ENCODE measurements around the gene ILK.

Gene ILK

DNA sequence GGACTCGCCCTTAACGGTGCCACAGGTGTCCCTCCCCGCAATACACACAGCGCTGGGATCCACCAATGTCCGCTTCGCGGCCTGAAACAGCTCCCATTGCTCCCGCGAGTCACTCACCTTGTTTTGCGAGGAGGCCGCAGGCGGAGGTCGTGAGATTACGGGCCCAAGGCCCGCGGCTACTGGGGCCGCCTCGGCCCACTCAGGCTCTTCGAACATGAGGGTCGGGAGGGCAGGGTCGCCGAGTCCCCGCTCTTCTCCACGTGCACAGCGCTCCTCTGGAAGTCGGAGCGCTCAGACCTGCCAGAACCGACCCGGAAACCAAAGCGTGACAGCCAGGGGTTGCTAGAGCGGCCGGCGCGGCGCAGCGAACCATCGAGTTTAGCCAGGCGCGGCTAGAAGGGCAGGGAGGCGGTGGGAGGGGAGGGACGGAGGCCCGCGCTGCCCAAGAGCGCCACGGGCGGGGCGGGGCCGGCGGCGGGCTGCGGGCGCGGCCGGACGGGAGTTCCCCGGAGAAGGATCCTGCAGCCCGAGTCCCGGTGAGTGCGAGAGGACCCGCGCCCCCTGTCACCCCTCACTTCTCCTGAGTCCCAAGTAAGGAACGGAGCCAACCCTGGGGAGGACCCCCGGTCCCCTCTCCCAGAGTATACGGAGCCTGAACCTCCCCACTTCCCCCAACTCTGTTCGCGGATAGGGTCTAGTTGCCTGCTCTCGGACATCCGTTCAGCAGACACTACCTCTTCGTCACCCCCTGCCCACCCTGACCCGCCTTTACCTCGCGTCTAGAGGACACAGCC is at the start of gene ILK, which contains the start of gene RRP8:
TSS of gene ILK (plus strand) at position 488 of the 794 bp plus-strand sequence. CDS start 498 bp downstream, outside the sequence.
TSS of gene RRP8 (minus strand) at position 330 of the 794 bp plus-strand sequence. CDS start at position 216, 114 bp downstream.
- peak; percentile 86 for DNase-seq

DNA sequence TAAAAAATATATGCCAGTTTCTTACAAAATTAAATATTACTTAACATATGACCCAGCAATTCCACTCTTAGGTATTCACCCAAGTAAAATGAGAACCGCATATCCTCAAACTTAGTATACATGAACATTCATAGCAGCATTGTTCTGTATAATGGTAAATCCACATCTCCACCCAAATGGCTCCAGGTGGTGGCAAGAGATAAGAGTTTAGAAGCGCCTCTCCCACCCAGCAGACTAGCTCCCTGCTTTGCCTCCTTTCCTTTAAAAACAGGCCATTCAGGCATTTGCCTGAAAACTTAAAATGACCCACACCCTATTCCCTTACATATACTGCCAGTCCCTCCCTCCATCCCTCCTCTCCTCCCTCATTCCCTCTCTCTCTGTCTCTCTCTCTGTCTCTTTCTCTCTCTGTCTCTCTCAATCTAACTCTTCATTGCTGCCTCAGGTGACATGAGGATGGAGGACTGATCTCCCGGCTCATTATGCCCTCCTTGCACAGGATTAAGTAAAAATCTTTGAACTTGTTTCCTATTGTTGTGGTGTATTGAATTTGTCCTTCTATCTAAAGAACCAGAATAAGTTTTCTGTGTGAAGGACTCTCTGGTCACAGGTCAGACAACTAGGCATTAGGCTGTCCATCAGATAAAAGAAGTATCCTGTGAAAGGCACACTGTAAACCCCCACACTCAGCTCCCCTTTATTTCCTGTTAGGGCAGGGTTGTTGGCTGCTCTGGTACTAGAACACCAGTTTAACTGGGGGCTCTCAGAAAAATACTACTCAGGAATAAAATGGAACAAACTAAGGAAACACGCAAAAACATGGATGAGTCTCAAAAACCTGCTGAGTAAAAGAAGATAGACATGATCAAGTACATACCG is 48.5 kb upstream of the ILK start:
- DNase-seq = no peak

DNA sequence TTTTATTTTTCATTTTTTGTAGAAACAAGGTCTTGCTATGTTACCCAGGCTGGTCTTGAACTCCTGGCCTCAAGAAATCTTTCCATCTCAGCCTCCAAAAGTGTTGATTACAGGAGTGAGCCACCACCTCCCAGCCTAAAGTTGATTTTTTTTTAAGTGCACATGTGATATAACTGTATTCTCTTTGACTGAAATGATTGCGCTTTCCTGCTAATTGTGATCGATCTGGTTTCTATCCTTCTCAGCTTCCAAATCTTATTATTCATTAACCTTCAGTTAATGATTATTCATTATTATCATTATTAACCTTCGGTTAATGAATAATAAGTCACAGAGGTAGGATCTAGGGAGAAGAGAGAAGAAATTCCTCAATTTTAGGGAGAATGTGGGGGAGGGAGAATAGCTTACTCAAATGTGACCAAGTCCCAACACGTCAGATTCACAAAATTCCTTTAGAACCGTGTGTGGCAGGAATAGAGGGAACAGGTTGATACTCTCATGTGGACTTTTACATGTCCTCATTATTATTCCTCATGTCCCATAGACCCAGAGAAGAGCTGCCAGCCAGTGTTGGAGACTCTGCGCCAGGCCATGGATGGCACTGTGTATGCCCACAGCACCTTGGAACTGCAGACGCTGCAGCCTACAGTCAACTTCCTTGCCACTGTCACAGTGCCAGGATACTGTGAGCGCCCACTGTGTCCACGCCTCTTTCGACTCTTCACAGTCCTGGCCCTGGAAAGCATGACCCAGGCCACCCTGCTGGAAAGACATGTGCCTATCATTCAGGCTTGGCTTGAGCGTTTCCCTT is 47.2 kb upstream of the ILK start:
- DNase-seq = no peak

DNA sequence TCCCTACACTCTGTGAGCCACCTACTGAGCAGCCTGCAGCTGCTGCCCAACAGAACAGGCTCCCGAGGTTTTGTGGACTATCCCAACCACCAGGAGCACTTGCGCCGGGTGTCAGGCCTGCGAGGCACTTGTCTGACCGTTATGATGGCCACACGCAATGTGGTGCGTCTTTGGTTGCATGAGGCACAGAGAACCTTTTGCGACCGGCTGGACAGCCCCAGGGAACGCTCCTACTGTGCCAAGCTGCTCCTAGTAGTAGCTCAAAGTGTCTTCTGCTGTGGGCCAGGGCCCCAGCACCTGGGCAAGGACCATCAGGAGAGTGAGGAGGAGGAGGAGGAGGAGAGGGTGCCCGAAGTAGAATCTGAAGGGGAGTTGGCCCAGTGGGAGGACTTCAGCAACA is 46.5 kb upstream of the ILK start:
- no peak for DNase-seq

DNA sequence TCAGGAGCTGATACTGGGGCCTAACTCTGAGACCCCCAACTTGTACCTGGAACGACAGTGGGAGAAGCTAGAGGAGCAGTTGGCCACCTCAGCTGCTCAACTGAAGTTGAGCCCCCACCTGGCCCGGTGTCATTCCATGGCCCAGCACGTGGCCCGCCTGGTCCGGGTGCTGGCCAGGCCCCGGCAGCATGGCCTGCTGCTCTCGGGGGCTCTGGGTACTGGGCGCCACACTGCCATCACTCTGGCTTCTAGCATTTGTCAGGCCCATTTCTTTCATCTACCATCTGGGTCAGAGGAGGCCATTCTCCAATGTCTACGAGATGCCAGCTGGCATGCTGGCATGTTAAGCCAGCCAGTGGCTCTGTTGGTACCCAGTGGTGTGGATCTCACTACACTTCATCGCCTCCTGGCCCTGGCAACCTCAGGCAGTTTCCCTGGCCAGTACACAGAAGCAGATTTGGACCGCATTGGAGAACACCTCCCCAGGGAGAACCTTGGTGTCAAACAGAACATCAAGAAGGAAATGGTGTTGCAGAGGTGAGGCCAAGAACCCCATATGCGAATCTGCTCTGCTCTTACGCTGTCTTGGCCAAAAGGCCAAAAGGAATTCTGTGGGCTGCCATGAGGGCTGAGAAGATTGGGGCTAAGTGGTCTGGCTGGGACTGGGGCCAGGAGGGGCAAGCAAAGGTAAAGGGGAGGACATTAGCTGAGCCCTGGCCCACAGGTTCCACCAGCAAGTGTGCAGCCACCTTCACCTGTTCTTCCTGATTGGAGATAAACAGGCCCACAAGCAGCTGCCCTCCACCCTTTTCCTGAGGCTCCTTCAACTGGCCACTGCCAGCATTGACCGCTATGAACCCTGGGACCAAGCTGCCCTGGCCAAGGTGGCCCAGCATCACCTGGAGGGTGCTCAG is 45.6 kb upstream of the ILK start:
- no peak for DNase-seq

DNA sequence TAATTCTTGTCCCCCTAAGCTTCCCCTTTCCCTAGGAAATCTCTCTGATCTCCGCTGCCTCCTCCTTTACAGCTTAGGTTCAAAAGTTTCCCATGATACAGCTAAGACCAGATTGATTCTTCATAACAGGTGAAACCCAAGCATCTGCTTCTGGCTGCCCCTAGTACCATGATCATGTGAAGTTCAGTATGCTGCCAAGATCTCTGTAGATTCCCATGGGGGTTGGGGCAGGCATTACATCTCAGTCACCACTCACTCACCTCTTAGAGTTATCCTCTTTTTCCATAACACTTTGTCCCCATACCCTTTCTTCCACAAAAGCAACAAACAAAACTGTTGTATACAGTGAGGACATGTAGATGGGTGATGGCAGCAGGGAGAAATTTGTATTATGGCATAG is 44.2 kb upstream of the ILK start:
- DNase-seq = no peak

DNA sequence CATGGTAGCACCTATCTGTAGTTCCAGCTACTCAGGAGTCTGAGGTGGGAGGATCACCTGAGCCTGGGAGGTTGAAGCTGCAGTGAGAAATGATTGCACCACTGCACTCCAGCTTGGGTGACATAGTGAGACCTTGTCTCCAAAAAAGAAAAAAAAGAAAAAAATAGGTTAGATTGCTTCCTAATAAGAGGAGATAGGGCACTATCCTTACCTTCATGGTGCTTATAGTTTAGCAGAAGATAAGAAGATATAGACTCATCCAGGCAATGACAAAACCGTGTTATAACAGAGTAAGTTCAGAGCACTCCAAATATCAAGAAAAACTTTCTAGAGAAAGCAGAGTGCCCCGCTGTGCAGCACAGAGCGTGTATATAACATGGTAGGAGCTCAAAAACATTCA is 42.3 kb upstream of the ILK start:
- no peak for DNase-seq

DNA sequence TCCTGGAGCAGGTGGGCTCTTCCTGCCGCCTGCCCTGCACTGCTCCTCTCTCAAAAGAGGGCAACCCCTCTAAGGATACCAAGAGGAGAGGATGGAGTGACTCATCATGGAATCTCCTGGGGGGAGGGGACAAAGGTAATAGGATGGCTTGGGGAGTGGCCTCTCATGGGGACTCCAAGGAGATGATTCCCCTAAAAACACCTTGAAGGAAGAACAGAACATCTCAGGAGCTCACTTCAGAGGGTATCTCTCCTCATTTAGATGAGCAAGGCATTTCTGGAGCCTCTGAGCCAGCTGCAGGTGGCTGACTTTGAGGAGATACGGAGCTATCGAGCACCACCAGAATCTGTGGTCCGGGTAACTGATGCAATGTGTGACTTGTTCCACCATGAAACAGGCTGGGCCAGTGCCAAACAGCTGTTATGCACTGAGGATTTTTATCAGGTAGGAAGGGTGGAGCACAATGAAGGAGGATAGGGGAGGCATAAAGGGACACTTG is 40.4 kb upstream of the ILK start:
- no peak for DNase-seq

DNA sequence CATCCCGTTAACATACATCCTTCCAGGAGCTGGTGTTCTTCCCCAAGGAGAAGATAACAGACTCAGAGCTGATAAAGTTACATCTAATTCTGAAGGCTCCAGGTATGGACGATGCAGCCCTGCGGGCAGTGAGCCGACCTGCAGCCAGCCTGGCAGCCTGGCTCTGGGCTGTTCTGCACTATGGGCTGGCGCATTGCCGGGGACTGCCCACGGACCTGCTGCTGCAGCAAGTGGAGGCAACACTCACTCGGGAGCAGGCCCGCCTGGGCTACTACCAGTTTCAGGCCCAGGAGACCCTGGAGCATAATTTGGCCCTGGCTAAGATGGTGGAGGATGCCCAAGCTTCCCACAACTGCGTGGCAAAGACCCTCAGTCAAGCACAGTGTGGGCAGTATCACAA is 39.9 kb upstream of the ILK start:
- no peak for DNase-seq

DNA sequence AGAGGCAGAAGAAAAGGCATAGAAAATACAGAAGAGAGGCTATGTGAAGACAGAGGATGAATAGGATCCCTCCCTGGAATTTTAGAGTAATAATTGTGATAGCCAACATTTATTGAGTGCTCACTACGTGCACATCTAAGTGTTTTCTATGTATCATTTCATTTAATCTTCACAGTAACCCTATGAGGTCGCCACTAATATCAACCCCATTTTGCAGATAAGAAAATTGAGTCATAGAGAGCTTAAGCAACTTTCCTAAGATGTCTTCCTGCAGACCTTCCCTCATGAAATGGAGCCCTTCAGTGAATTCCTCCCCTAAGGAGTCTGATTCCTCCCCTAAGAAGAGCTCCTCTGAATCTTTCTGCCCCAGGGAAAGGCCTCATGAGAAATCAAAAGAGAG is 38.2 kb upstream of the ILK start:
- no peak for DNase-seq

DNA sequence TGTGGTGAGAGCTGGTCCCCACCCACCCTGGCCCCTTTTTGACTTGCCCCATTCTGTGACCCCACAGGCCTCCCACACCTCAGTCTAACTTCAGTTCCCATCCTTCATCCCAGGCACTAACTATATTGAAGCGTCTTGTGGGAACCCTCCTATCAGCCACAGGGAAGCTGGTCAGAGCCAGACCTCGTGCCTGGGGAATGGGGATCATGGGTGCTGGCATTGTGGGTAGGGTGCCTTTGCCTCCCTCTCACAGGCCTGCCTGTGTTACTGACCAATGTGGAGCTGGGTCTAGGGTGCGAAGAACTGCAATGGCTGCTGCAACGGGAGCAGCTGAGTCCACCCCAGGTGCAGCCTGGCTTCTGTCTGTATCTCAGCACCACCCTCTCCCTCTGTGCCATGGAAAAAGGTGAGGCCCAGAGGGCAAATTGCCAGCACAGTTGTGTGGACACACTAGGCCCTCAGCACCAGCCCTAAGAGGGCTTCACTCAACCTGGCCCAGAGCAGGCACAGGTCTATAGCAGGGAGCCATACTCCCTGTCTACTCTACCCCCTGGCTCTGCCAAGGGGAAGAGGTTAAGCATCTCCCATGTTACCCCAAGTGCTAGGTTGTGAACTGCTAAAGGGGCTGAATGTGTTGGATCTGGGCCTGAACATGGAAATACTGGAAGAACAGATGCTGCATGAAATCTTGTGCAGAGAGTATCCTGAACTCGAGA is 37.4 kb upstream of the ILK start:
- no peak for DNase-seq

DNA sequence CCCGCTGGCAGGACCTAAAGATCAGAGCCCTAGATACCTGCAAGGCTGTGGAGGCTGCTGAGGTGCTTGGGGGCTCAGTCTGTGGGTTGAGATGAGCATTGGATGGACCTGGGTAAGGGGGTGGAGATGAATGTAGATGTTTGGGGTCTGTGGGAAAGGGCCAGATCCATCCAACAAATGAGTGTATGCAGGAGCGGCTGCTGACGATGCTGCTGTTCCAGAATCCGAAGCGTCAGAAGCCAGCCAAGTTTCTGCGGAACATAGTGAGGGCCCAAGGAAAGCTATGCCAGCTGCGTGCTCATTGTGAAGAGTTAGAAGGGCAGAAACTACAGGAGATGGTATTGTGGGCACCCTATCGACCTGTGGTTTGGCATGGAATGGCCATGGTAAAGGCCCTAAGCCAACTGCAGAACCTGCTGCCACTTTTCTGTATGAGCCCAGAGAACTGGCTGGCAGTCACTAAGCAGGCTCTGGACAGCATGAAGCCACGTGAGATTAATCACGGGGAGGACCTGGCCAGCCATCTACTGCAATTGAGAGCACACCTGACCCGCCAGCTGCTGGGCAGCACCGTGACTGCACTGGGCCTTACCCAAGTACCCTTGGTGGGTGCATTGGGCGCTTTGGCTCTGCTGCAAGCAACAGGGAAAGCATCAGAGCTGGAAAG is 36.7 kb upstream of the ILK start:
- DNase-seq = no peak

DNA sequence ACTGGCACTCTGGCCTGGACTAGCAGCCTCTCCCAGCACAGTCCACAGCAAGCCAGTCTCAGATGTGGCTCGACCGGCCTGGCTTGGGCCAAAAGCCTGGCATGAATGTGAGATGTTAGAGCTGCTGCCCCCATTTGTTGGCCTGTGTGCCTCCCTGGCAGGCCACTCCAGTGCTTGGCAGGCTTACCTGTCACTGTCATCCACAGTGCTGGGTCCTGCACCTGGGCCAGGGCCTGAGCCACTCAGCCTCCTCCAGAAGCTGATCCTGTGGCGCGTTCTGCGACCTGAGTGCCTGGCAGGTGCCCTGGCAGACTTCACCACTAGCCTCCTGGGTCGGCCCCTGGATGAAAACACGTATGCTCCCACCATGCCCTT is 36.2 kb upstream of the ILK start:
- DNase-seq = no peak

DNA sequence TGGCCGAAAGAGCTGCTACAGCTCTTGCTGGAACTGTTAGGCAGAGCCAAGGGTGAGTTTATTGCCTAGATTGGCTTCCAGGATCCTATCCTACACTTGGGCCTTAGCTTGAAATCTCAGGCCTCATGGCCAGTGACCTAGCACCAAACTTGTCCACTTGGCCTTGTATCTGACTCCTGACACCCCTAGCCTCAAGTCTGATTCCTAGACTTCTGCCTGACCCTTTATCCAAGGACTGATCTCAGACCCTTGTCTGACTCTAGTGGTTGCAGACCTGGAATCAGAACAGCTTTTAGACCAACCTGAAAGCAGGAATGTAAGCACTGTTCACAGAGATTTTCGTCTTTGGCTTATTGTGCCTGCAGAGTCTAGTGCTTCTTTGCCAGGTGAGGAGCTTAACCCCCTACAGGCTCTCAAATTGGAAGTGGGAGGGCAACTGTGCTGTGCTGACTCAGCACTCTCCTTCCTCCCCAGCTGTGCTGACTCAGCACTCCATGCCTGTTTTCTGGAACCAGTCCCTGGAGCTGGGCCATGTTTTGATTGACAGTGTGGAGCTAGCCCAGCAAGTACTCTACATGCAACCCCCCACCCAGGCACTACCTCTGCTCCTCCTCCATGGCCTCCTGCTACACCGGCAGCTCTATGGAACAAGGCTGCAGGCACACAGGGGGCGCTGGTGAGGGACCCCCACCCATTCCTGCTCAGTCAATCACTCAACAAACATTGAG is 35.2 kb upstream of the ILK start:
- peak; percentile 81 for DNase-seq

DNA sequence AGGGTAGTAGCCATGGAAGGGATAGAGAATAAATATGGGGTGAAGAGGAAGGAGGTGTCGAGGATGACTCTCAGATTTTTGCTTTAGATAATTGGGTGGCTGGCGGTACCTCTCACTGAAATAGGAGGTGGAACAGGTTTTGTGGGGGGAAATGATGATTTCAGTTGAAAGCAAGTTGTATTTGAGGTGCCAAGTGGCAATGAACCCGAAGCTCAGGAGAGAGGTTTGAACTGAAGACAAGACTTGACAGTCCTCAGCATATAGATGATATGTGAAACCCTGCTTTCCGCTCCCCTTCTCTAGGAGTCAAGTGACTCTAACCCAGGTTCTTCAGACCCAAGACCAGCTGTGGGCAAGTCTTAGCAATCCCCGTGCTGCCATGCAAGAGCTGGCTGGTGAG is 33.9 kb upstream of the ILK start:
- DNase-seq = no peak

DNA sequence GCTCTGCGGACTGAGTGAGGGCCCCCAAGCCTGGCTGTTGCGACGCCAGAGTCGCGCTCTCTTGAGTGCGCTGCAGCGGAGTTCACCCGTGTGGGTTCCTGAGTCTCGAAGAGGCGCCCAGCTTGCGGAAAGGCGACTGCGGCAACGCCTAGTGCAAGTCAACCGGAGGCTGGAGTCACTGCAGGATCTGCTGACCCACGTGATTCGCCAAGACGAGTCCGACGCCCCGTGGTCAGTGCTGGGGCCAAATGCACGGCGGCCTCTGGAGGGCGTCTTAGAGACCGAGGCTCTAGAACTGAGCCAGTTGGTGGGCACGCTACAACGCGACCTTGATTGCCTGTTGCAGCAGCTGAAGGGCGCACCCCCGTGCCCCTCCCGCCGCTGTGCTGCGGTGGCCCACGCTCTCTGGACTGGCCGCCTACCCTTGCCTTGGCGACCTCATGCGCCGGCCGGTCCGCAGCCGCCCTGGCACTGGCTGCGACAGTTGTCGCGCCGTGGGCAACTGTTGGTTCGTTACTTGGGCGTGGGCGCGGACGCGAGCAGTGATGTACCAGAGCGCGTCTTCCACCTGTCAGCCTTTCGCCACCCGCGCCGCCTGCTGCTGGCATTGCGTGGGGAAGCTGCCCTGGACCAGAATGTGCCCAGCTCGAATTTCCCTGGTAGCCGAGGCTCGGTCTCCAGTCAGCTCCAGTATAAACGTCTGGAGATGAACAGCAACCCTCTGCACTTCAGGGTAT is 32.7 kb upstream of the ILK start:
- no peak for DNase-seq

DNA sequence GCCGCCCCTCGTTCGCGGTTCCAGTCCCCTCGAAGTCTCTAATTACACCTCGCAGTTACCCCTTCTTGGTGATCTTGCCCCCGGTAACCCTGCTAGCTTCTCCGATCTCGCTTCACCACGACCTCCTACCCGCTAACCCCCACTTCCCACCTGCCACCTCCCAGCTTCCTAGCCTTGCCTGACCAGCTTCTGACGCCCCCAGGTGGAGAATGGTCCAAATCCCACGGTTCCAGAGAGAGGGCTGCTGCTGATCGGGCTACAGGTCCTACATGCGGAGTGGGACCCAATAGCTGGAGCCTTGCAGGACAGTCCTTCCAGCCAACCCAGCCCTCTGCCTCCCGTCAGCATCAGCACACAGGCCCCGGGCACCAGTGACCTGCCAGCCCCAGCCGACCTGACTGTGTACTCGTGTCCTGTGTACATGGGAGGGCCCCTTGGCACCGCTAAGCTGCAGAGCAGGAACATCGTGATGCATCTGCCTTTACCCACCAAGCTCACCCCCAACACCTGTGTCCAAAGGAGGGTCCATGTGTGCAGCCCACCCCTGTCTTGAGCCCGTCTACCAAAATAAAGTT is 32.1 kb upstream of the ILK start:
- DNase-seq = no peak

DNA sequence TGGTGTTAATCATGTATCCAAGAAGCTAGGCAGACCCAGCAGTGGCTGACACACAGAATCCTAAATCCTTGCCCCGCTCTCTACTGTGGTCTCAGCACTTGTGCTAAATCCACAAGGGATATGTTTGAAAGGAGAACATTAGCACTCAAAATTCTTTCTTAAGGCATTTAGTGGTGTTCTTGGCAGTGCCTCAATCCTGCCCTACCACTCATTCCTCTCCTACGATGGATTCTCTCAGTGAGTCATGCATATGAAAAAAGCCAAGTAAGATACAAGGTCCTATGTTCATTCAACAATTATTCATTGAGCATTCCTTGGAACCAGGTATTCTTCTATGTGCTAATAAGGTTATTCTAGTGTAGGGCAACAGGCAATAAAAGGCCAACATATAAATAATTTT is 31.4 kb upstream of the ILK start:
- DNase-seq = peak; percentile 81

Data from fibroblast of skin of right quadriceps (primary cell).